RWPE1 (cell line): Measurements from ENCODE around the gene RABGAP1.
A peak's percentile ranks its signal among the peaks of the same experiment; 100 is the strongest.

Experiments
- CTCF ChIA-PET: fragments of 350-600 bp; sonication (Branson Sonifier 250); formaldehyde crosslinking; extraction: SDS; loops from one replicate; lab custom pipeline; 2021; lab: Yijun Ruan, JAX
- POLR2A ChIA-PET: fragments of 400-600 bp; formaldehyde crosslinking; extraction: SDS; loops from one replicate; lab custom pipeline; 2020; ENCODE audit warnings: antibody characterized with exemption; ENCODE audit not compliant: low non-redundant PET; lab: Yijun Ruan, JAX
- DNase-seq: peaks from one replicate; pipeline ENCODE4 v3.0.0; 2012; ENCODE audit warnings: low spot score
- H3K27ac ChIP-seq: fragments of 450-650 bp; 2 replicates; pipeline ENCODE4 v1.5.1; 2017
- CTCF ChIP-seq: fragments of 450-650 bp; conservative IDR thresholded peaks from 2 replicates; pipeline ENCODE4 v1.5.1; 2017; ENCODE audit warnings: low read depth, mild to moderate bottlenecking

The RABGAP1 gene

GRCh38 chr9:122930541-122931225 lies 10.1 kb upstream of the RABGAP1 start:
- TF ChIP-seq CTCF, result no peak
- CTCF ChIA-PET, result interaction anchor here (1.0 kb wide), 1 partner anchor 11 kb away, joined by 3 read pairs; no protein-coding TSS in a partner anchor
- DNase-seq, result no peak
- POLR2A ChIA-PET, result interaction anchor here (1.5 to 1.7 kb wide), 2 partner anchors 10 to 17 kb away, joined by 11 to 12 read pairs; partner anchors contain the start of genes RABGAP1 and ZBTB6
- peak overlapping the region; percentile 91 for H3K27ac ChIP-seq

- ChIA-PET POLR2A (interaction anchor here (1.3 to 1.7 kb wide), 3 partner anchors 9 to 27 kb away, joined by 11 to 12 read pairs (median 11); partner anchors contain the start of genes RABGAP1, RC3H2 and ZBTB6), CTCF (interaction anchor here (0.6 to 1.1 kb wide), 7 partner anchors 9 to 477 kb away, joined by 3 read pairs; partner anchors contain the start of gene RABGAP1)
- DNase-seq, result peak; percentile 100
- H3K27ac ChIP-seq, result peak within 1 kb of the TSS; percentile 91
- no peak for TF ChIP-seq CTCF
Observed at GRCh38 chr9:122931226-122932121, 9.3 kb upstream of the RABGAP1 start, which contains the start of gene ZBTB26. Gene ZBTB26 (minus strand): TSS chr9:122931512. CDS start chr9:122919934, 11,578 bp downstream.

- ChIA-PET CTCF (interaction anchor here (0.6 kb wide), 1 partner anchor 55 kb away, joined by 5 read pairs; no protein-coding TSS in a partner anchor), POLR2A (no interaction called here)
- no peak overlapping the region for H3K27ac ChIP-seq
- no peak for TF ChIP-seq CTCF
- DNase-seq, result no peak
Observed at GRCh38 chr9:122936464-122936863, 4.4 kb upstream of the RABGAP1 start.

- ChIA-PET CTCF (interaction anchor here (0.6 kb wide), 1 partner anchor 55 kb away, joined by 5 read pairs; no protein-coding TSS in a partner anchor), POLR2A (no interaction called here)
- no peak overlapping the region for H3K27ac ChIP-seq
- DNase-seq, result no peak
- no peak for TF ChIP-seq CTCF
Observed at GRCh38 chr9:122936883-122937282, 3.9 kb upstream of the RABGAP1 start.

GRCh38 chr9:122939601-122940000 lies 1.2 kb upstream of the RABGAP1 start:
- CTCF ChIA-PET, result interaction anchor here (0.6 kb wide), 1 partner anchor 496 kb away, joined by 3 read pairs; no protein-coding TSS in a partner anchor
- no peak for TF ChIP-seq CTCF
- DNase-seq, result no peak
- POLR2A ChIA-PET, result no interaction called here
- H3K27ac ChIP-seq, result no peak overlapping the region

GRCh38 chr9:122940454-122940748 lies 419 bp upstream of the RABGAP1 start:
- TF ChIP-seq CTCF, result no peak
- POLR2A ChIA-PET, result interaction anchor here (0.6 to 2.0 kb wide), 5 partner anchors 9 to 82 kb away, joined by 4 to 12 read pairs (median 5); partner anchors contain the start of gene ZBTB26
- peak overlapping the region; percentile 90 for H3K27ac ChIP-seq
- CTCF ChIA-PET, result interaction anchor here (0.9 kb wide), 1 partner anchor 9 kb away, joined by 3 read pairs; the partner anchor contains the start of gene ZBTB26
- no peak for DNase-seq
